OCI-LY7 (cell line): ENCODE data around the gene ACSS2.

Source experiments
- CTCF ChIP-seq: fragments of 200-600 bp; sonication (generic); conservative IDR thresholded peaks from 2 replicates; pipeline ENCODE4 v1.5.1; 2014; ENCODE audit warnings: mild to moderate bottlenecking, antibody characterized with exemption, low read length, moderate library complexity, mixed read lengths
- EZH2phosphoT487 ChIP-seq: fragments of 200-600 bp; sonication (generic); IDR thresholded peaks from 2 replicates; pipeline ENCODE4 v1.6.1; 2018; ENCODE audit warnings: low read depth, borderline replicate concordance, mild to moderate bottlenecking, mixed run types, antibody characterized with exemption, low read length, moderate library complexity, mixed read lengths

GRCh38 chr20:34862724-34863123 lies 13.7 kb upstream of the ACSS2 start:
- TF ChIP-seq CTCF (no peak), EZH2phosphoT487 (no peak)
